ENCODE results near the gene MCM6.
"Not testable (repeated sequence)": the region's sequence is repeated elsewhere in the genome, so short reads cannot be mapped to it uniquely, and the experiment has no call there.

MCM6 gene

GRCh38 chr2:135888587-135888986, 12.3 kb upstream of the MCM6 start:
- not testable (repeated sequence) for H3K27ac Mint-ChIP-seq; H3K4me3 Mint-ChIP-seq; H3K9me3 Mint-ChIP-seq; H3K27me3 Mint-ChIP-seq; H3K36me3 Mint-ChIP-seq (ENCODE audit: low read depth); H3K4me1 Mint-ChIP-seq (ENCODE audit: low read depth)

- peaks cover 3% of the 10 kb centered on the region for H3K4me1 Mint-ChIP-seq (ENCODE audit: low read depth)
- H3K27me3 Mint-ChIP-seq = no peaks in the 10 kb centered on the region
- no peaks in the 10 kb centered on the region for H3K36me3 Mint-ChIP-seq (ENCODE audit: low read depth)
- H3K4me3 Mint-ChIP-seq = no peak overlapping the region
- H3K27ac Mint-ChIP-seq = no peak overlapping the region
- no peaks in the 10 kb centered on the region for H3K9me3 Mint-ChIP-seq
Observed at GRCh38 chr2:135885709-135886108, 9.5 kb upstream of the MCM6 start.

GRCh38 chr2:135882415-135882814, 6.2 kb upstream of the MCM6 start:
- H3K27me3 Mint-ChIP-seq = no peaks in the 10 kb centered on the region
- H3K4me3 Mint-ChIP-seq = no peak overlapping the region
- H3K4me1 Mint-ChIP-seq (ENCODE audit: low read depth) = peaks cover 6% of the 10 kb centered on the region
- no peaks in the 10 kb centered on the region for H3K9me3 Mint-ChIP-seq
- no peaks in the 10 kb centered on the region for H3K36me3 Mint-ChIP-seq (ENCODE audit: low read depth)
- H3K27ac Mint-ChIP-seq = no peak overlapping the region

GRCh38 chr2:135876770-135877169, 527 bp upstream of the MCM6 start:
- Mint-ChIP-seq H3K36me3 (ENCODE audit: low read depth) (peaks cover 43% of the 10 kb centered on the region), H3K4me3 (peak overlapping the region; percentile 91), H3K4me1 (ENCODE audit: low read depth) (peaks cover 44% of the 10 kb centered on the region), H3K27ac (peak overlapping the region; percentile 98)
- not testable (repeated sequence) for H3K9me3 Mint-ChIP-seq, H3K27me3 Mint-ChIP-seq

- H3K27ac Mint-ChIP-seq = peak overlapping the region; percentile 99
- H3K9me3 Mint-ChIP-seq = no peaks in the 10 kb centered on the region
- H3K36me3 Mint-ChIP-seq (ENCODE audit: low read depth) = peaks cover 55% of the 10 kb centered on the region
- no peaks in the 10 kb centered on the region for H3K27me3 Mint-ChIP-seq
- peaks cover 54% of the 10 kb centered on the region for H3K4me1 Mint-ChIP-seq (ENCODE audit: low read depth)
- H3K4me3 Mint-ChIP-seq = peak overlapping the region; percentile 91
Observed at GRCh38 chr2:135875491-135876065, 665 bp downstream of the MCM6 start.

- peak overlapping the region; percentile 91 for H3K4me3 Mint-ChIP-seq
- H3K4me1 Mint-ChIP-seq (ENCODE audit: low read depth) = peaks cover 59% of the 10 kb centered on the region
- peak overlapping the region; percentile 99 for H3K27ac Mint-ChIP-seq
- no peaks in the 10 kb centered on the region for H3K27me3 Mint-ChIP-seq
- peaks cover 62% of the 10 kb centered on the region for H3K36me3 Mint-ChIP-seq (ENCODE audit: low read depth)
- H3K9me3 Mint-ChIP-seq = no peaks in the 10 kb centered on the region
Observed at GRCh38 chr2:135874777-135875365, 1.4 kb downstream of the MCM6 start.

- H3K4me1 Mint-ChIP-seq (ENCODE audit: low read depth) = peaks cover 48% of the 10 kb centered on the region
- H3K36me3 Mint-ChIP-seq (ENCODE audit: low read depth) = peaks cover 99% of the 10 kb centered on the region
- no peak overlapping the region for H3K4me3 Mint-ChIP-seq
- no peaks in the 10 kb centered on the region for H3K9me3 Mint-ChIP-seq
- H3K27me3 Mint-ChIP-seq = no peaks in the 10 kb centered on the region
- H3K27ac Mint-ChIP-seq = peak overlapping the region; percentile 68
Observed at GRCh38 chr2:135870571-135870970, 5.7 kb downstream of the MCM6 start.

GRCh38 chr2:135863233-135863632, 13.0 kb downstream of the MCM6 start:
- no peak overlapping the region for H3K4me3 Mint-ChIP-seq
- H3K9me3 Mint-ChIP-seq = no peaks in the 10 kb centered on the region
- H3K4me1 Mint-ChIP-seq (ENCODE audit: low read depth) = peaks cover 3% of the 10 kb centered on the region
- peaks cover 85% of the 10 kb centered on the region for H3K36me3 Mint-ChIP-seq (ENCODE audit: low read depth)
- no peak overlapping the region for H3K27ac Mint-ChIP-seq
- no peaks in the 10 kb centered on the region for H3K27me3 Mint-ChIP-seq

- H3K27me3 Mint-ChIP-seq = no peaks in the 10 kb centered on the region
- peaks cover 85% of the 10 kb centered on the region for H3K36me3 Mint-ChIP-seq (ENCODE audit: low read depth)
- no peak overlapping the region for H3K27ac Mint-ChIP-seq
- H3K9me3 Mint-ChIP-seq = no peaks in the 10 kb centered on the region
- no peaks in the 10 kb centered on the region for H3K4me1 Mint-ChIP-seq (ENCODE audit: low read depth)
- no peak overlapping the region for H3K4me3 Mint-ChIP-seq
Observed at GRCh38 chr2:135862718-135863117, 13.5 kb downstream of the MCM6 start.

GRCh38 chr2:135853401-135853800, 22.8 kb downstream of the MCM6 start:
- Mint-ChIP-seq H3K27ac (no peak overlapping the region), H3K36me3 (ENCODE audit: low read depth) (peaks cover 81% of the 10 kb centered on the region), H3K4me3 (no peak overlapping the region)

GRCh38 chr2:135851858-135852257, 24.4 kb downstream of the MCM6 start:
- H3K4me3 Mint-ChIP-seq = no peak overlapping the region

More at GRCh38 chr2:135853401-135853800, 22.8 kb downstream of the MCM6 start:
- Mint-ChIP-seq H3K27me3 (no peaks in the 10 kb centered on the region), H3K9me3 (no peaks in the 10 kb centered on the region), H3K4me1 (ENCODE audit: low read depth) (no peaks in the 10 kb centered on the region)

GRCh38 chr2:135850892-135851668, 25.2 kb downstream of the MCM6 start:
- H3K36me3 Mint-ChIP-seq (ENCODE audit: low read depth) = peaks cover 75% of the 10 kb centered on the region
- H3K27me3 Mint-ChIP-seq = no peaks in the 10 kb centered on the region
- H3K4me3 Mint-ChIP-seq = no peak overlapping the region
- H3K9me3 Mint-ChIP-seq = no peaks in the 10 kb centered on the region
- no peaks in the 10 kb centered on the region for H3K4me1 Mint-ChIP-seq (ENCODE audit: low read depth)
- H3K27ac Mint-ChIP-seq = no peak overlapping the region

More at GRCh38 chr2:135851858-135852257, 24.4 kb downstream of the MCM6 start:
- Mint-ChIP-seq H3K27me3 (no peaks in the 10 kb centered on the region), H3K36me3 (ENCODE audit: low read depth) (peaks cover 75% of the 10 kb centered on the region), H3K9me3 (no peaks in the 10 kb centered on the region), H3K27ac (no peak overlapping the region), H3K4me1 (ENCODE audit: low read depth) (no peaks in the 10 kb centered on the region)

- Mint-ChIP-seq H3K4me3 (no peak overlapping the region), H3K27ac (peak overlapping the region; percentile 5), H3K9me3 (no peaks in the 10 kb centered on the region), H3K4me1 (ENCODE audit: low read depth) (no peaks in the 10 kb centered on the region), H3K27me3 (no peaks in the 10 kb centered on the region), H3K36me3 (ENCODE audit: low read depth) (peaks cover 87% of the 10 kb centered on the region)
Observed at GRCh38 chr2:135849087-135849486, 27.2 kb downstream of the MCM6 start.

GRCh38 chr2:135845997-135846396, 30.2 kb downstream of the MCM6 start:
- no peak overlapping the region for H3K27ac Mint-ChIP-seq
- H3K4me3 Mint-ChIP-seq = no peak overlapping the region
- H3K27me3 Mint-ChIP-seq = no peaks in the 10 kb centered on the region
- peaks cover 87% of the 10 kb centered on the region for H3K36me3 Mint-ChIP-seq (ENCODE audit: low read depth)
- no peaks in the 10 kb centered on the region for H3K9me3 Mint-ChIP-seq
- H3K4me1 Mint-ChIP-seq (ENCODE audit: low read depth) = no peaks in the 10 kb centered on the region

- Mint-ChIP-seq H3K36me3 (ENCODE audit: low read depth) (peaks cover 87% of the 10 kb centered on the region), H3K27ac (no peak overlapping the region), H3K4me1 (ENCODE audit: low read depth) (no peaks in the 10 kb centered on the region), H3K27me3 (no peaks in the 10 kb centered on the region), H3K4me3 (no peak overlapping the region), H3K9me3 (no peaks in the 10 kb centered on the region)
Observed at GRCh38 chr2:135845257-135845656, 31.0 kb downstream of the MCM6 start.
